IMR-90 (cell line): ENCODE measurements around the gene FSIP1. TPM values are rescaled to one million over a fixed set of nuclear protein-coding genes. Genes with fewer than 3 reads are reported as not detected.
A peak's percentile ranks its signal among the peaks of the same experiment; 100 is the strongest.

Experiments used
- ATAC-seq: fragments of 200-7000 bp; cut with Tn5 transposase; 2 replicates; pipeline ENCODE4 v1.9.1; 2020; ENCODE audit warnings: low read depth, mild to moderate bottlenecking, moderate library complexity
- BruUV-seq: library from RNA; stranded (reverse); fragments of 400-500 nt; replicated peaks from 2 replicates; lab custom pipeline; 2021; lab: Mats Ljungman, UMichigan
- CTCF ChIA-PET: fragments of 300-600 bp; formaldehyde crosslinking; extraction: SDS; loops from one replicate; lab custom pipeline; 2021; ENCODE audit warnings: antibody characterized with exemption; lab: Yijun Ruan, JAX
- POLR2A ChIA-PET: fragments of 300-600 bp; sonication (Branson Sonifier 250); formaldehyde crosslinking; loops from one replicate; lab custom pipeline; 2022; ENCODE audit warnings: antibody characterized with exemption; ENCODE audit not compliant: unreplicated experiment; lab: Charles Lee
- DNase-seq: peaks from one replicate; pipeline ENCODE4 v3.0.0; 2013
- H2AFZ ChIP-seq: replicated peaks from 2 replicates; pipeline ENCODE3; 2013; ENCODE audit warnings: low read length, mild to moderate bottlenecking; ENCODE audit not compliant: poor library complexity
- H2AK5ac ChIP-seq: 2 replicates; pipeline ENCODE4 v1.6.1; 2013; ENCODE audit warnings: low read depth, low read length, inconsistent platforms
- H2AK9ac ChIP-seq: replicated peaks from 2 replicates; pipeline ENCODE3; 2013; ENCODE audit warnings: mild to moderate bottlenecking, low read depth, low read length, moderate library complexity; ENCODE audit not compliant: poor library complexity
- H2BK120ac ChIP-seq: 2 replicates; pipeline ENCODE4 v1.6.1; 2013; ENCODE audit warnings: low read depth, low read length, inconsistent platforms
- H2BK15ac ChIP-seq: 3 replicates; pipeline ENCODE4 v1.6.1; 2013; ENCODE audit warnings: low read depth, low read length, inconsistent platforms
- H2BK20ac ChIP-seq: 2 replicates; pipeline ENCODE4 v1.6.1; 2013; ENCODE audit warnings: low read depth, mild to moderate bottlenecking, inconsistent platforms, low read length, moderate library complexity
- H2BK5ac ChIP-seq: 2 replicates; pipeline ENCODE4 v1.6.1; 2013; ENCODE audit warnings: mild to moderate bottlenecking, low read depth, low read length, inconsistent platforms; ENCODE audit not compliant: poor library complexity, severe bottlenecking
- H3K14ac ChIP-seq: replicated peaks from 2 replicates; pipeline ENCODE4 v1.6.1; 2013; ENCODE audit warnings: low read depth, low read length, inconsistent platforms
- H3K18ac ChIP-seq: 2 replicates; pipeline ENCODE4 v1.6.1; 2013; ENCODE audit warnings: low read depth, low read length, control low read depth
- H3K23ac ChIP-seq: 2 replicates; pipeline ENCODE4 v1.6.1; 2013; ENCODE audit warnings: low read depth, low read length, inconsistent platforms
- H3K27ac ChIP-seq: 2 replicates; pipeline ENCODE4 v1.5.1; 2013; ENCODE audit warnings: mild to moderate bottlenecking, control low read depth, low read length; ENCODE audit not compliant: insufficient read depth
- H3K27me3 ChIP-seq: 2 replicates; pipeline ENCODE4 v1.6.1; 2013; ENCODE audit warnings: low read length; ENCODE audit not compliant: control insufficient read depth, insufficient read depth
- H3K36me3 ChIP-seq: 2 replicates; pipeline ENCODE4 v1.6.1; 2013; ENCODE audit warnings: low read length, mixed read lengths; ENCODE audit not compliant: control insufficient read depth, insufficient read depth
- H3K4ac ChIP-seq: 2 replicates; pipeline ENCODE4 v1.6.1; 2013; ENCODE audit warnings: low read depth, low read length, inconsistent platforms
- H3K4me1 ChIP-seq: 2 replicates; pipeline ENCODE4 v1.6.1; 2013; ENCODE audit warnings: low read length, mixed read lengths; ENCODE audit not compliant: control insufficient read depth, insufficient read depth
- H3K4me2 ChIP-seq: 2 replicates; pipeline ENCODE4 v1.6.1; 2013; ENCODE audit warnings: low read depth, mild to moderate bottlenecking, control low read depth, low read length, moderate library complexity
- H3K4me3 ChIP-seq: 2 replicates; pipeline ENCODE4 v1.5.1; 2013; ENCODE audit warnings: low read depth, mild to moderate bottlenecking, control low read depth, low read length, moderate library complexity; ENCODE audit not compliant: insufficient read depth
- H3K56ac ChIP-seq: 2 replicates; pipeline ENCODE4 v1.6.1; 2013; ENCODE audit warnings: low read length, inconsistent platforms; ENCODE audit not compliant: insufficient read depth; ENCODE audit errors: extremely low read depth
- H3K79me1 ChIP-seq, 2 experiments: 2 replicates each; pipeline ENCODE4 v1.6.1; 2013; ENCODE audit warnings: low read length in 2 of 2, inconsistent platforms in 1 of 2, low read depth in 1 of 2
- H3K9ac ChIP-seq: 2 replicates; pipeline ENCODE4 v1.6.1; 2013; ENCODE audit warnings: low read depth, low read length, control low read depth
- H3K9me1 ChIP-seq: 2 replicates; pipeline ENCODE4 v1.6.1; 2013; ENCODE audit warnings: low read length, inconsistent platforms; ENCODE audit not compliant: insufficient read depth
- H3K9me3 ChIP-seq: 2 replicates; pipeline ENCODE4 v1.6.1; 2013; ENCODE audit warnings: low read length; ENCODE audit not compliant: control insufficient read depth, insufficient read depth
- H4K20me1 ChIP-seq: 2 replicates; pipeline ENCODE4 v1.6.1; 2013; ENCODE audit warnings: low read length, inconsistent platforms; ENCODE audit not compliant: insufficient read depth
- H4K5ac ChIP-seq: 2 replicates; pipeline ENCODE4 v1.6.1; 2013; ENCODE audit warnings: mild to moderate bottlenecking, low read depth, low read length, control low read depth
- H4K8ac ChIP-seq, 2 experiments: 2 replicates each; pipeline ENCODE4 v1.6.1; 2013; ENCODE audit warnings: low read depth in 2 of 2, low read length in 2 of 2, control low read depth in 1 of 2, inconsistent platforms in 1 of 2
- H4K91ac ChIP-seq: 2 replicates; pipeline ENCODE4 v1.6.1; 2013; ENCODE audit warnings: low read depth, low read length, inconsistent platforms; ENCODE audit not compliant: insufficient read depth
- RFX5 ChIP-seq: IDR thresholded peaks from 2 replicates; pipeline ENCODE4 v1.8.0; 2012; ENCODE audit warnings: low read depth, mild to moderate bottlenecking, low read length, moderate library complexity
- WGBS, 2 experiments: methylation state at CpG; one replicate each; pipeline versions ENCODE4 v1.1.5 to v1.1.7; 2013; ENCODE audit warnings: missing lambda C conversion rate in 2 of 2; ENCODE audit not compliant: insufficient read length in 1 of 2; ENCODE audit errors: extremely low coverage in 2 of 2; 5-methylcytosine and 5-hydroxymethylcytosine counted together
- dilution Hi-C: fragments of 300-500 bp; cut with HindIII; formaldehyde crosslinking; loops from one replicate; pipeline ENCODE4 v1.14.3; 2018; ENCODE audit warnings: low sequenced_read_pairs; ENCODE audit not compliant: unreplicated experiment
- in situ Hi-C: fragments of 300-500 bp; cut with MboI; formaldehyde crosslinking; loops from 3 replicates; pipeline ENCODE4 v1.14.3; 2019; ENCODE audit warnings: low sequenced_read_pairs, inconsistent platforms, mixed read lengths
- intact Hi-C: fragments of 100-400 bp; cut with micrococcal nuclease; formaldehyde crosslinking; loops from 2 replicates; pipeline ENCODE4 v1.10.0; 2022
- polyA plus RNA-seq, 3 experiments: library from polyadenylated mRNA; depleted of rRNA; stranded (reverse); fragments of >200 nt; gene quantifications; 2 replicates each; pipeline ENCODE4 v1.2.3, GENCODE V29; 2012; ENCODE audit warnings: low replicate concordance in 1 of 3
- total RNA-seq: library from RNA; depleted of rRNA; stranded (reverse); fragments of >200 nt; gene quantifications from 2 replicates; pipeline ENCODE4 v1.2.3, GENCODE V29; 2012
- TF ChIP-seq, protein P1 (sequence below): conservative IDR thresholded peaks from 2 replicates; pipeline ENCODE4 v1.5.1; 2012; ENCODE audit warnings: mild to moderate bottlenecking, low read depth, low read length, improper control_type of control experiment
- TF ChIP-seq, protein P2 (sequence below): fragments of 150-350 bp; IDR thresholded peaks from 2 replicates; pipeline ENCODE4 v1.6.1; 2017; ENCODE audit warnings: mild to moderate bottlenecking, antibody characterized with exemption, low read length, low read depth

Gene FSIP1
- total and polyA plus RNA-seq, 2 of the 4 experiments (the other 2 are of a cell fraction), result 0.10 to 0.18 TPM

DNA sequence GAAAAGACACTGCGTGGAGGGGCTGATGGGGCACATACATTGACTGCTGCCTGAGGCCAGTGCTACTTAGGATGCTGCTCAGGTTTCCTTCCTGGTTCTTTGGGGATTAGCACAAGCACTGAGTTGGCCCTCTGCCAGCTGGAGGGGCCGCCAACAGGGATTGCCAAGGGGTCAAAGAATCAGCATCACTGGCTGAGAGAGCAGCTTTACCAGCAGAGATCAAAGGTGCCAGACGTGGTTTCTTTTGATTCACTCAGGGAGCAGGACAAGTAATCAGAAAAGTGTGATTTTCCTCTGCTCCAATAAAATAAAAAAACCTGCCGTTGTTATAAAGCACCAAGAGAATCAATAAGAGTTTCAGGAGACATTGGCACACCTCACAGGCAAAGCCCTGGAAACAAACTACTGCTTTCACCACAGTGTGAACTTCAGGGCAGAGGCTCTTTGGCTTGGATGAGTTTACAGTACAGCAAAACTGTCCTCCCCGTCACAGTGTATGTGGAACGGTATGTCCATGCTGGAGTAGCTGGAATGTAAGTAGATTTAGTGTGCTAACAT, 45.8 kb upstream of the FSIP1 start:
- Histone ChIP-seq H2AK5ac (peak overlapping the region; percentile 86), H3K14ac (no peak overlapping the region; the same call in 1 of the 2 replicates), H2AFZ (no peak overlapping the region), H4K91ac (no peak overlapping the region), H2AK9ac (peak overlapping the region; percentile 66), H2BK120ac (0 out of 2 replicates have a peak overlapping the region, but pooled peaks have one; percentile 30), H4K8ac (no peak overlapping the region), H3K9ac (no peak overlapping the region), H3K4me1 (peaks cover 17% of the 10 kb centered on the region), H4K5ac (no peak overlapping the region), H3K9me3 (no peaks in the 10 kb centered on the region; the same call in 1 of the 2 replicates), H2BK5ac (peak overlapping the region; percentile 17), H3K56ac (no peak overlapping the region), H3K79me1 (peaks cover 51 to 94% of the 10 kb centered on the region in 2 experiments), H3K9me1 (peaks cover 41% of the 10 kb centered on the region), H3K4me2 (no peak overlapping the region; the same call in 1 of the 2 replicates), H3K27ac (no peak overlapping the region), H3K18ac (no peak overlapping the region), H3K4me3 (no peak overlapping the region), H3K23ac (0 out of 2 replicates have a peak overlapping the region, but pooled peaks have one; percentile 35), H2BK15ac (0 out of 3 replicates have a peak overlapping the region, but pooled peaks have one; percentile 9), H3K36me3 (no peaks in the 10 kb centered on the region), H4K20me1 (peaks cover 96% of the 10 kb centered on the region), H3K4ac (0 out of 2 replicates have a peak overlapping the region, but pooled peaks have one; percentile 46), H2BK20ac (no peak overlapping the region; the same call in 1 of the 2 replicates), H3K27me3 (no peaks in the 10 kb centered on the region)
- intact Hi-C loops, result no loop called here
- in situ Hi-C loops, result no loop called here
- ChIA-PET POLR2A (no interaction called here), CTCF (no interaction called here)
- TF ChIP-seq, protein P1, sequence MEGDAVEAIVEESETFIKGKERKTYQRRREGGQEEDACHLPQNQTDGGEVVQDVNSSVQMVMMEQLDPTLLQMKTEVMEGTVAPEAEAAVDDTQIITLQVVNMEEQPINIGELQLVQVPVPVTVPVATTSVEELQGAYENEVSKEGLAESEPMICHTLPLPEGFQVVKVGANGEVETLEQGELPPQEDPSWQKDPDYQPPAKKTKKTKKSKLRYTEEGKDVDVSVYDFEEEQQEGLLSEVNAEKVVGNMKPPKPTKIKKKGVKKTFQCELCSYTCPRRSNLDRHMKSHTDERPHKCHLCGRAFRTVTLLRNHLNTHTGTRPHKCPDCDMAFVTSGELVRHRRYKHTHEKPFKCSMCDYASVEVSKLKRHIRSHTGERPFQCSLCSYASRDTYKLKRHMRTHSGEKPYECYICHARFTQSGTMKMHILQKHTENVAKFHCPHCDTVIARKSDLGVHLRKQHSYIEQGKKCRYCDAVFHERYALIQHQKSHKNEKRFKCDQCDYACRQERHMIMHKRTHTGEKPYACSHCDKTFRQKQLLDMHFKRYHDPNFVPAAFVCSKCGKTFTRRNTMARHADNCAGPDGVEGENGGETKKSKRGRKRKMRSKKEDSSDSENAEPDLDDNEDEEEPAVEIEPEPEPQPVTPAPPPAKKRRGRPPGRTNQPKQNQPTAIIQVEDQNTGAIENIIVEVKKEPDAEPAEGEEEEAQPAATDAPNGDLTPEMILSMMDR, result no peak
- no peak for TF ChIP-seq RFX5
- TF ChIP-seq, protein P2, sequence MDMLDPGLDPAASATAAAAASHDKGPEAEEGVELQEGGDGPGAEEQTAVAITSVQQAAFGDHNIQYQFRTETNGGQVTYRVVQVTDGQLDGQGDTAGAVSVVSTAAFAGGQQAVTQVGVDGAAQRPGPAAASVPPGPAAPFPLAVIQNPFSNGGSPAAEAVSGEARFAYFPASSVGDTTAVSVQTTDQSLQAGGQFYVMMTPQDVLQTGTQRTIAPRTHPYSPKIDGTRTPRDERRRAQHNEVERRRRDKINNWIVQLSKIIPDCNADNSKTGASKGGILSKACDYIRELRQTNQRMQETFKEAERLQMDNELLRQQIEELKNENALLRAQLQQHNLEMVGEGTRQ, result no peak
- 40% methylated on average over 2 of the region's 6 CpGs; no CpG with 5 or more reads in 1 of the 2 experiments for WGBS, 2 experiments
- ATAC-seq, result peak; percentile 58
- no TSS peak for BruUV-seq
- peak; percentile 60 for DNase-seq
- dilution Hi-C loops, result no loop called here
